Tibial nerve (tissue), 3 donors: Measurements from ENCODE around the gene CEACAM3.

Source experiments
- CTCF ChIP-seq, 5 experiments: fragments of 200-600 bp in 3 of 5; fragments of 450-650 bp in 2 of 5; sonication (generic) in 3 of 5; IDR thresholded peaks; one replicate each; pipeline ENCODE4 v1.5.1; 2016 to 2019; ENCODE audit warnings: antibody characterized with exemption in 5 of 5, mild to moderate bottlenecking in 3 of 5, moderate library complexity in 2 of 5
- POLR2A ChIP-seq, 2 donors: fragments of 450-650 bp; IDR thresholded peaks; one replicate each; pipeline ENCODE4 v1.6.1; 2017; ENCODE audit warnings: antibody characterized with exemption in 2 of 2, mild to moderate bottlenecking in 2 of 2, moderate library complexity in 2 of 2

GRCh38 chr19:41793414-41793727 lies 3.0 kb upstream of the CEACAM3 start:
- TF ChIP-seq CTCF (IDR thresholded peaks at IDR 0.05) (no peak), POLR2A (IDR thresholded peaks at IDR 0.05) (no peak)
